ENCODE data around the gene HYCC1. TPM values are rescaled to one million over a fixed set of nuclear protein-coding genes. Genes with fewer than 3 reads are reported as not detected.
"Not testable (repeated sequence)": the region's sequence is repeated elsewhere in the genome, so short reads cannot be mapped to it uniquely, and the experiment has no call there.

Gene HYCC1
- total RNA-seq, 4 donors from 2014 or later = 3.7 to 19.8 (median 8.5) TPM

DNA sequence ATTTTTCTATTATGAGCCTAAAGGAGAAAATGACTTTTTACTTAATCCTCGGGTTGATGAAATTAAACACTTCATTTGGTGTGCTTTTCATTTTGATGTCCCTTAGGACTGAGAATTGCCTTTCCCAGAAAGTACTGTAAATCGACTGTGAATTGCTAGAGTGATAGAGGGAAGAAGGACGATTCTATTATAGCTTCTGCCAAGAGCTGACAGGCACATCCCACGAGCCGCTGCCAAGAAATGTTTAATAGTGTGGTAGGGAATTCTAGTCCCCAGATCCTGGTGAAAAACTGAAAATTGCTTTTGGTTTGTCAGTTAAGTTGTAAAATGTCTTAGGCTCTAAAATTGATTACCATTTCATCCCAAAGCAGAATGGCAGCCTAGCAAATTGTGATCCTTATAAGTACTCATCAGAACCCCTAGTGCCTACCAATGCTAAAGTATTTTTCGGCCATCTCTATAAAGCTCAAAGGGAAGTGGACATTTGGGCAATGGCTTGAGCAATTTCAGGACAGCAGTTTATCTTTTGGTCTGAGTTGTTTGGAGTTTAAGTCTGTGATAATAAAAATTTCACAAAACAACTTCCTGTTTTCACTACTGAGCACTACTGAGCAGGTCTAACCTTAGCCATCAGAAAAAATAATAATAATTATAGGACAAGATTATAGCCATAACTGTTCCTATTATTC, 44.6 kb upstream of the HYCC1 start:
- in situ Hi-C loops (cut with MboI; ENCODE audit: low pct_ligation_motif_present in 1 of 4, low pct_unique_long_range_greater_than_20kb in 1 of 4, low sequenced_read_pairs in 3 of 4) (loop anchor here in 3 of 4 donors (10.0 to 25.0 kb wide), 4 partner anchors 204 to 504 kb away; no protein-coding TSS in a partner anchor), intact Hi-C loops (cut with DNase I; ENCODE audit: low total_unique reads) (no loop called here)
- no peak overlapping the region for H3K4me3 ChIP-seq
- TF ChIP-seq, protein P1, sequence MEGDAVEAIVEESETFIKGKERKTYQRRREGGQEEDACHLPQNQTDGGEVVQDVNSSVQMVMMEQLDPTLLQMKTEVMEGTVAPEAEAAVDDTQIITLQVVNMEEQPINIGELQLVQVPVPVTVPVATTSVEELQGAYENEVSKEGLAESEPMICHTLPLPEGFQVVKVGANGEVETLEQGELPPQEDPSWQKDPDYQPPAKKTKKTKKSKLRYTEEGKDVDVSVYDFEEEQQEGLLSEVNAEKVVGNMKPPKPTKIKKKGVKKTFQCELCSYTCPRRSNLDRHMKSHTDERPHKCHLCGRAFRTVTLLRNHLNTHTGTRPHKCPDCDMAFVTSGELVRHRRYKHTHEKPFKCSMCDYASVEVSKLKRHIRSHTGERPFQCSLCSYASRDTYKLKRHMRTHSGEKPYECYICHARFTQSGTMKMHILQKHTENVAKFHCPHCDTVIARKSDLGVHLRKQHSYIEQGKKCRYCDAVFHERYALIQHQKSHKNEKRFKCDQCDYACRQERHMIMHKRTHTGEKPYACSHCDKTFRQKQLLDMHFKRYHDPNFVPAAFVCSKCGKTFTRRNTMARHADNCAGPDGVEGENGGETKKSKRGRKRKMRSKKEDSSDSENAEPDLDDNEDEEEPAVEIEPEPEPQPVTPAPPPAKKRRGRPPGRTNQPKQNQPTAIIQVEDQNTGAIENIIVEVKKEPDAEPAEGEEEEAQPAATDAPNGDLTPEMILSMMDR (IDR thresholded peaks at IDR 0.05) = no peak
- no peak for TF ChIP-seq POLR2AphosphoS5 (IDR thresholded peaks at IDR 0.05)
- TF ChIP-seq EP300 (IDR thresholded peaks at IDR 0.05; ENCODE audit: low read depth) = no peak
- no peak for TF ChIP-seq POLR2A (IDR thresholded peaks at IDR 0.05)
- no peak overlapping the region for H3K27ac ChIP-seq
- 36 to 52% methylated on average over 6 of the region's 6 CpGs for WGBS, 2 donors (ENCODE audit: low coverage in 1 of 2)
- no peaks in the 10 kb centered on the region for H3K4me1 ChIP-seq
- no peak for DNase-seq
- H3K9me3 ChIP-seq = no peaks in the 10 kb centered on the region
- H3K27me3 ChIP-seq = peaks cover 15% of the 10 kb centered on the region
- no peaks in the 10 kb centered on the region for H3K36me3 ChIP-seq

DNA sequence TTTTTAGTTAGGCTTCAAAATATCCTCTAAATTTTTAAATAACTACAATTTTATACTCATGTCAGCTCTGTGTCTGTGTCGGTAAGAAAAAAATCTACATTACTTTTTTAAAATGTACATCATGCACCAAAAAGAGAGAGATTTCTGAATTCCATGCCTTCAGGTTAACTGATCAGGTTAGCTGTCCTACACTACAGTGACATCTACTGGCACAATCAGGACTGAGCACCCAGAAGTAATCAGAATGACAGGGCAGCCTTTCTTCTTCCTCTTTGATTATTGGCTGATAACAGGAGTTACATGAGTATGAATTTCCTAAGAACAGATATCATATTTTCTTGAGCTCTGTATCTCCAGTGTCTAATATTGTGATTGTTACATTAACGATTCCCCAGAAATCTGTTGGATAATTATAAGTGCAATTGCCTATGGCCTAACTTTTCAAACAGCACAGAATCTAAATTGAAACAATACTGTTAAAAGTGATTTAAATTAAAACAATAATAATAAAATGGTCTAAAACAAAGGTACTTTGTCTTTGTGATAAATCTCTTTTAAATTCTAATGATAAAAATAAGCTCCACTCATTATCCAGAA, 41.8 kb upstream of the HYCC1 start:
- intact Hi-C loops (cut with DNase I; ENCODE audit: low total_unique reads) = no loop called here
- no peak overlapping the region for H3K4me3 ChIP-seq
- 0 to 6% methylated on average over 2 of the region's 2 CpGs for WGBS, 2 donors (ENCODE audit: low coverage in 1 of 2)
- H3K36me3 ChIP-seq = no peaks in the 10 kb centered on the region
- H3K27ac ChIP-seq = no peak overlapping the region
- peak; percentile 47 for DNase-seq
- no peaks in the 10 kb centered on the region for H3K4me1 ChIP-seq
- TF ChIP-seq POLR2AphosphoS5 (IDR thresholded peaks at IDR 0.05) = no peak
- TF ChIP-seq, protein P1 (IDR thresholded peaks at IDR 0.05) = peak; percentile 71 to 88 (median 76)
- in situ Hi-C loops (cut with MboI; ENCODE audit: low pct_ligation_motif_present in 1 of 4, low pct_unique_long_range_greater_than_20kb in 1 of 4, low sequenced_read_pairs in 3 of 4) = loop anchor here in 3 of 4 donors (10.0 to 25.0 kb wide), 4 partner anchors 201 to 501 kb away; no protein-coding TSS in a partner anchor
- no peaks in the 10 kb centered on the region for H3K9me3 ChIP-seq
- peaks cover 15% of the 10 kb centered on the region for H3K27me3 ChIP-seq

DNA sequence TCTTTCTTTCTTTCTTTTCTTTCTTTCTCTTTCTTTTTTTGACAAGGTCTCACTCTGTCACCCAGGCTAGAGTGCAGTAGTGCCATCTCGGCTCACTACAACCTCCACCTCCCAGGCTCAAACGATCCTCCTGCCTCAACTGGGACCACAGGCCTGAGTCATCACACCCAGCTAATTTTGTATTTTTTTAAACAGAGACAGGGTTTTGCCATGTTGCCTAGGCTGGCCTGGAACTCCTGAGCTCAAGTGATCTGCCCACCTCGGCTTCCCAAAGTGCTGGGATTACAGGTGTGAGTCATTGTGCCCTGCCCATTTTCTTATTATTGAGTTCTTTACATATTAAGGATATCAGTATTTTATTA, 37.2 kb upstream of the HYCC1 start:
- in situ Hi-C loops (cut with MboI; ENCODE audit: low pct_ligation_motif_present in 1 of 4, low pct_unique_long_range_greater_than_20kb in 1 of 4, low sequenced_read_pairs in 3 of 4) (loop anchor here (5.0 to 25.0 kb wide), 5 partner anchors 196 to 496 kb away; no protein-coding TSS in a partner anchor), intact Hi-C loops (cut with DNase I; ENCODE audit: low total_unique reads) (loop anchor here (5.0 kb wide), 1 partner anchor 489 kb away; no protein-coding TSS in a partner anchor)
- not testable (repeated sequence) for H3K4me3 ChIP-seq, DNase-seq, H3K27me3 ChIP-seq, H3K36me3 ChIP-seq, H3K9me3 ChIP-seq, H3K4me1 ChIP-seq, H3K27ac ChIP-seq
- WGBS, 2 donors (ENCODE audit: low coverage in 1 of 2) = 43 to 57% methylated on average over 1 to 3 of the region's 3 CpGs

DNA sequence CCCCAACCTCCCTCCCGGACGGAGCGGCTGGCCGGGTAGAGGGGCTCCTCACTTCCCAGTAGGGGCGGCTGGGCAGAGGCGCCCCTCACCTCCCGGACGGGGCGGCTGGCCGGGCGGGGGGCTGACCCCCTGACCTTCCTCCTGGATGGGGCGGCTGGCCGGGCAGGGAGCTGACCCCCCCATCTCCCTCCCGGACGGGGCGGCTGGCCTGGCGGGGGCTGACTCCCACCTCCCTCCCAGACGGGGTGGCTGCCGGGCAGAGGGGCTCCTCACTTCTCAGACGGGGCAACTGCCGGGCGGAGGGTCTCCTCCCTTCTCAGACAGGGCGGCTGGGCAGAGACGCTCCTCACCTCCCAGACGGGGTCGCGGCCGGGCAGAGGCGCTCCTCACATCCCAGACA, 32.4 kb upstream of the HYCC1 start:
- H3K27ac ChIP-seq; H3K4me1 ChIP-seq; DNase-seq; H3K36me3 ChIP-seq; H3K27me3 ChIP-seq; H3K4me3 ChIP-seq; in situ Hi-C loops (cut with MboI; ENCODE audit: low pct_ligation_motif_present in 1 of 4, low pct_unique_long_range_greater_than_20kb in 1 of 4, low sequenced_read_pairs in 3 of 4); intact Hi-C loops (cut with DNase I; ENCODE audit: low total_unique reads); H3K9me3 ChIP-seq: not testable (repeated sequence)
- 90% methylated on average over 12 of the region's 29 CpGs; no CpG with 5 or more reads in 1 of the 2 donors for WGBS, 2 donors (ENCODE audit: low coverage in 1 of 2)

DNA sequence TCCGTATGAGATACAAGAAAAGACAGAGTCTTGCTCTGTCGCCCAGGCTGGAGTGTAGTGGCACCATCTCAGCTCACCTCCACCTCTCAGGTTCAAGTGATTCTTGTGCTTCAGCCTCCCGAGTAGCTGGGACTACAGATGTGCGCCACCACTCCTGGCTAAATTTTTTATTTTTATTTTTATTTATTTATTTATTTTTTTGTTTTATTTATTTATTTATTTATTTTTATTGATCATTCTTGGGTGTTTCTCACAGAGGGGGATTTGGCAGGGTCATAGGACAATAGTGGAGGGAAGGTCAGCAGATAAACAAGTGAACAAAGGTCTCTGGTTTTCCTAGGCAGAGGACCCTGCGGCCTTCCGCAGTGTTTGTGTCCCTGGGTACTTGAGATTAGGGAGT, 31.2 kb upstream of the HYCC1 start:
- H3K9me3 ChIP-seq; H3K27me3 ChIP-seq; H3K4me3 ChIP-seq; intact Hi-C loops (cut with DNase I; ENCODE audit: low total_unique reads); in situ Hi-C loops (cut with MboI; ENCODE audit: low pct_ligation_motif_present in 1 of 4, low pct_unique_long_range_greater_than_20kb in 1 of 4, low sequenced_read_pairs in 3 of 4); H3K27ac ChIP-seq; H3K4me1 ChIP-seq; DNase-seq; H3K36me3 ChIP-seq: not testable (repeated sequence)
- 93 to 95% methylated on average over 3 to 4 of the region's 6 CpGs for WGBS, 2 donors (ENCODE audit: low coverage in 1 of 2)

Data from transverse colon (tissue), 4 donors.